Uterus (tissue), 4 donors: ENCODE measurements around the gene SCN10A. TPM values are rescaled to one million over a fixed set of nuclear protein-coding genes. Genes with fewer than 3 reads are reported as not detected.

Experiments used
- DNase-seq, 2 donors: peaks; one replicate each; pipeline ENCODE4 v3.0.0-alpha.2; 2019 to 2020
- H3K27ac ChIP-seq, 2 donors: fragments of 200-600 bp; sonication (generic); 1 replicate in 1 of 2; 2 replicates in 1 of 2; pipeline ENCODE4 v1.5.1; 2016 to 2018
- H3K27me3 ChIP-seq, 2 donors: fragments of 200-600 bp; sonication (generic); one replicate each; pipeline ENCODE4 v1.5.1; 2018 to 2019; ENCODE audit warnings: control low read depth in 1 of 2
- H3K36me3 ChIP-seq, 2 donors: fragments of 200-600 bp; sonication (generic); one replicate each; pipeline ENCODE4 v1.5.1; 2019; ENCODE audit warnings: control low read depth in 1 of 2
- H3K4me1 ChIP-seq, 2 donors: fragments of 200-600 bp; sonication (generic); one replicate each; pipeline ENCODE4 v1.5.1; 2018 to 2019; ENCODE audit warnings: control low read depth in 1 of 2
- H3K4me3 ChIP-seq, 2 donors: fragments of 200-600 bp; sonication (generic); 1 replicate in 1 of 2; 2 replicates in 1 of 2; pipeline ENCODE4 v1.5.1; 2018 to 2019; ENCODE audit warnings: mild to moderate bottlenecking in 1 of 2
- H3K9me3 ChIP-seq, 2 donors: fragments of 200-600 bp; sonication (generic); one replicate each; pipeline ENCODE4 v1.5.1; 2019; ENCODE audit warnings: control low read depth in 1 of 2
- CTCF ChIP-seq, 4 experiments: fragments of 200-600 bp in 2 of 4; fragments of 450-650 bp in 2 of 4; sonication (generic) in 2 of 4; IDR thresholded peaks; one replicate each; pipeline ENCODE4 v1.5.1; 2016 to 2019; ENCODE audit warnings: antibody characterized with exemption in 4 of 4, mild to moderate bottlenecking in 2 of 4, moderate library complexity in 1 of 4
- POLR2A ChIP-seq, 2 donors: fragments of 450-650 bp; IDR thresholded peaks; one replicate each; pipeline ENCODE4 v1.6.1; 2016; ENCODE audit warnings: antibody characterized with exemption in 2 of 2, mild to moderate bottlenecking in 1 of 2, moderate library complexity in 1 of 2
- intact Hi-C: fragments of 100-400 bp; cut with DNase I; formaldehyde crosslinking; loops from one replicate; pipeline ENCODE4 v1.15.1; 2023; ENCODE audit warnings: low total_unique reads
- total RNA-seq, 4 donors: library from RNA; depleted of rRNA in 3 of 4; stranded (reverse); fragments of >200 nt in 3 of 4; gene quantifications; one replicate each; pipeline versions ENCODE4 v1.1.0 to v1.2.4, GENCODE V29; 2014 to 2023
- donor health status: DM: yes; HTN: yes; CAD: no.

The SCN10A gene
- total RNA-seq, 4 donors from 2014 or later = not detected

- no peak for DNase-seq
- H3K4me1 ChIP-seq = no peaks in the 10 kb centered on the region
- no peak overlapping the region for H3K4me3 ChIP-seq
- no peaks in the 10 kb centered on the region for H3K9me3 ChIP-seq
- intact Hi-C loops = no loop called here
- no peaks in the 10 kb centered on the region for H3K36me3 ChIP-seq
- TF ChIP-seq CTCF (IDR thresholded peaks at IDR 0.05) = no peak
- no peak for TF ChIP-seq POLR2A (IDR thresholded peaks at IDR 0.05)
- H3K27ac ChIP-seq = no peak overlapping the region
- no peaks in the 10 kb centered on the region for H3K27me3 ChIP-seq
These were observed 15.5 kb downstream of the SCN10A start for GRCh38 chr3:38800511-38800910.

GRCh38 chr3:38793721-38794120 lies 22.3 kb downstream of the SCN10A start:
- H3K9me3 ChIP-seq = no peaks in the 10 kb centered on the region
- no peaks in the 10 kb centered on the region for H3K36me3 ChIP-seq
- no peak for TF ChIP-seq CTCF (IDR thresholded peaks at IDR 0.05)
- no peak for TF ChIP-seq POLR2A (IDR thresholded peaks at IDR 0.05)
- intact Hi-C loops = no loop called here
- H3K4me3 ChIP-seq = no peak overlapping the region
- H3K27ac ChIP-seq = no peak overlapping the region
- no peaks in the 10 kb centered on the region for H3K27me3 ChIP-seq
- H3K4me1 ChIP-seq = no peaks in the 10 kb centered on the region
- DNase-seq = no peak

- Histone ChIP-seq H3K9me3 (no peaks in the 10 kb centered on the region), H3K36me3 (no peaks in the 10 kb centered on the region), H3K27me3 (no peaks in the 10 kb centered on the region), H3K27ac (no peak overlapping the region), H3K4me1 (no peaks in the 10 kb centered on the region), H3K4me3 (no peak overlapping the region)
- DNase-seq = no peak
- no peak for TF ChIP-seq CTCF (IDR thresholded peaks at IDR 0.05)
- intact Hi-C loops = no loop called here
These were observed 23.0 kb downstream of the SCN10A start for GRCh38 chr3:38792983-38793382.

- no peak for DNase-seq
- no peaks in the 10 kb centered on the region for H3K27me3 ChIP-seq
- TF ChIP-seq CTCF (IDR thresholded peaks at IDR 0.05) = no peak
- no peak for TF ChIP-seq POLR2A (IDR thresholded peaks at IDR 0.05)
- no peaks in the 10 kb centered on the region for H3K36me3 ChIP-seq
- intact Hi-C loops = no loop called here
- no peaks in the 10 kb centered on the region for H3K4me1 ChIP-seq
- H3K4me3 ChIP-seq = no peak overlapping the region
- H3K9me3 ChIP-seq = no peaks in the 10 kb centered on the region
- no peak overlapping the region for H3K27ac ChIP-seq
These were observed 33.9 kb downstream of the SCN10A start for GRCh38 chr3:38782148-38782547.

GRCh38 chr3:38773528-38773927 lies 42.5 kb downstream of the SCN10A start:
- Histone ChIP-seq H3K4me3 (no peak overlapping the region), H3K9me3 (no peaks in the 10 kb centered on the region), H3K4me1 (no peaks in the 10 kb centered on the region), H3K36me3 (no peaks in the 10 kb centered on the region), H3K27me3 (no peaks in the 10 kb centered on the region), H3K27ac (no peak overlapping the region)
- DNase-seq = no peak
- TF ChIP-seq POLR2A (IDR thresholded peaks at IDR 0.05) = no peak
- intact Hi-C loops = no loop called here

- DNase-seq = no peak
- intact Hi-C loops = no loop called here
- no peak for TF ChIP-seq CTCF (IDR thresholded peaks at IDR 0.05)
- TF ChIP-seq POLR2A (IDR thresholded peaks at IDR 0.05) = no peak
- peaks cover 0 to 2% of the 10 kb centered on the region in 2 donors for H3K9me3 ChIP-seq
- H3K27ac ChIP-seq = no peak overlapping the region
- H3K4me1 ChIP-seq = no peaks in the 10 kb centered on the region
- H3K27me3 ChIP-seq = no peaks in the 10 kb centered on the region
- no peaks in the 10 kb centered on the region for H3K36me3 ChIP-seq
- H3K4me3 ChIP-seq = no peak overlapping the region
These were observed 52.4 kb downstream of the SCN10A start for GRCh38 chr3:38763569-38763968.
